GM19043 (cell line): Measurements from ENCODE around the gene SPATA13.
A peak's percentile ranks its signal among the peaks of the same experiment; 100 is the strongest.

Experiments
- ATAC-seq: cut with Tn5 transposase; IDR thresholded peaks from one replicate; pipeline ENCODE4 v1.9.1; 2021; ENCODE audit warnings: low read depth; ENCODE audit not compliant: unreplicated experiment

The SPATA13 gene

GRCh38 chr13:24218338-24218737 is 57.8 kb downstream of the SPATA13 start:
- no peak for ATAC-seq

- ATAC-seq = no peak
Measured at GRCh38 chr13:24218977-24219376, 58.5 kb downstream of the SPATA13 start.

GRCh38 chr13:24220086-24220703 is 59.7 kb downstream of the SPATA13 start:
- ATAC-seq = no peak

- no peak for ATAC-seq
Measured at GRCh38 chr13:24221007-24221406, 60.5 kb downstream of the SPATA13 start.

- no peak for ATAC-seq
Measured at GRCh38 chr13:24222756-24223155, 62.2 kb downstream of the SPATA13 start.

GRCh38 chr13:24223341-24224231 is 63.1 kb downstream of the SPATA13 start:
- ATAC-seq = peak; percentile 63

- peak; percentile 29 for ATAC-seq
Measured at GRCh38 chr13:24224232-24224680, 63.7 kb downstream of the SPATA13 start.

GRCh38 chr13:24225062-24225461 is 64.5 kb downstream of the SPATA13 start:
- no peak for ATAC-seq

GRCh38 chr13:24225930-24226329 is 65.4 kb downstream of the SPATA13 start:
- ATAC-seq = no peak

GRCh38 chr13:24226762-24227161 is 66.2 kb downstream of the SPATA13 start:
- no peak for ATAC-seq

GRCh38 chr13:24228852-24229458 is 68.4 kb downstream of the SPATA13 start:
- no peak for ATAC-seq

GRCh38 chr13:24230428-24231072 is 70.0 kb downstream of the SPATA13 start:
- ATAC-seq = no peak

- ATAC-seq = no peak
Measured at GRCh38 chr13:24231377-24231776, 70.9 kb downstream of the SPATA13 start.

GRCh38 chr13:24232037-24232436 is 71.5 kb downstream of the SPATA13 start:
- no peak for ATAC-seq

GRCh38 chr13:24232474-24232873 is 72.0 kb downstream of the SPATA13 start:
- ATAC-seq = no peak

GRCh38 chr13:24233351-24233901 is 72.9 kb downstream of the SPATA13 start:
- no peak for ATAC-seq

GRCh38 chr13:24234200-24234915 is 73.8 kb downstream of the SPATA13 start:
- ATAC-seq = no peak

GRCh38 chr13:24237356-24237755 is 76.8 kb downstream of the SPATA13 start:
- no peak for ATAC-seq

- no peak for ATAC-seq
Measured at GRCh38 chr13:24241336-24241735, 80.8 kb downstream of the SPATA13 start.

- ATAC-seq = no peak
Measured at GRCh38 chr13:24242100-24242499, 81.6 kb downstream of the SPATA13 start.
